ENCODE results near the gene CAP1. TPM values are rescaled to one million over a fixed set of nuclear protein-coding genes. Genes with fewer than 3 reads are reported as not detected.
A peak's percentile ranks its signal among the peaks of the same experiment; 100 is the strongest.

Gene CAP1
- polyA plus RNA-seq, 2 of the 4 experiments (the other 2 are of a cell fraction) = 267 to 274 TPM

GRCh38 chr1:40059960-40060750, 19.6 kb downstream of the CAP1 start:
- no peak for FAIRE-seq
- ChIA-PET POLR2A (no interaction called here), CTCF (interaction anchor here (0.6 to 2.0 kb wide), 5 partner anchors 18 to 243 kb away, joined by 3 to 5 read pairs (median 4); no protein-coding TSS in a partner anchor)

GRCh38 chr1:40064797-40065499, 24.4 kb downstream of the CAP1 start:
- CTCF ChIA-PET = interaction anchor here (0.6 to 1.4 kb wide), 3 partner anchors 10 to 242 kb away, joined by 3 to 4 read pairs (median 3); no protein-coding TSS in a partner anchor
- no peak for DNase-seq (ENCODE audit: low read depth in 1 of 2, low spot score in 1 of 2)

More at GRCh38 chr1:40059960-40060750, 19.6 kb downstream of the CAP1 start:
- H3K4me3 ChIP-seq = no peak overlapping the region
- DNase-seq (ENCODE audit: low read depth in 1 of 2, low spot score in 1 of 2) (no peak), ATAC-seq (no peak)
- TF ChIP-seq MAZ (IDR thresholded peaks at IDR 0.05; ENCODE audit: borderline replicate concordance, low read depth, low read length) = no peak
- TF ChIP-seq MAFK (IDR thresholded peaks at IDR 0.05; ENCODE audit: partially characterized antibody) = peak; percentile 20
- H3K4me2 ChIP-seq = no peak overlapping the region
- H3K27ac ChIP-seq = peak overlapping the region in 1 of 2 experiments; percentile 4; a peak in 1 of 6 replicates
- whole genome bisulfite sequencing (ENCODE audit: missing lambda C conversion rate) = 86% methylated on average over 7 of the region's 7 CpGs
- peaks cover 18% of the 10 kb centered on the region for H3K4me1 ChIP-seq
- H3K9me3 ChIP-seq = no peaks in the 10 kb centered on the region

GRCh38 chr1:40067023-40067422, 26.5 kb downstream of the CAP1 start:
- no peak overlapping the region for H3K4me3 ChIP-seq
- no peak overlapping the region for H3K4me2 ChIP-seq
- no peak for ATAC-seq
- peaks cover 3% of the 10 kb centered on the region; the same call in 1 of the 3 replicates for H3K4me1 ChIP-seq
- no peak for DNase-seq (ENCODE audit: low read depth in 1 of 2, low spot score in 1 of 2)
- H3K9me3 ChIP-seq = no peaks in the 10 kb centered on the region
- no peak overlapping the region for H3K27ac ChIP-seq
- POLR2A ChIA-PET = no interaction called here
- FAIRE-seq = no peak
- 90% methylated on average over 2 of the region's 2 CpGs for WGBS (ENCODE audit: missing lambda C conversion rate)
- CTCF ChIA-PET = interaction anchor here (1.2 kb wide), 1 partner anchor 148 kb away, joined by 3 read pairs; no protein-coding TSS in a partner anchor
- TF ChIP-seq NR3C1 (IDR thresholded peaks at IDR 0.05) = no peak
- no peak for TF ChIP-seq EP300 (IDR thresholded peaks at IDR 0.05)
- no peak for TF ChIP-seq CBX8 (IDR thresholded peaks at IDR 0.05)
- TF ChIP-seq HOXA7 (CRISPR knock-in tag; IDR thresholded peaks at IDR 0.05) = no peak
- no peak for TF ChIP-seq CHD2 (IDR thresholded peaks at IDR 0.05; ENCODE audit: low read length, partially characterized antibody)
- no peak for TF ChIP-seq KDM5A (IDR thresholded peaks at IDR 0.05)
- TF ChIP-seq RNF2 (IDR thresholded peaks at IDR 0.05; ENCODE audit: borderline replicate concordance, low read depth) = no peak
- TF ChIP-seq USF2 (IDR thresholded peaks at IDR 0.05) = no peak
- no peak for TF ChIP-seq FOSB (CRISPR knock-in tag; IDR thresholded peaks at IDR 0.05)
- TF ChIP-seq HEYL (CRISPR knock-in tag; IDR thresholded peaks at IDR 0.05) = no peak
- TF ChIP-seq E2F6 (IDR thresholded peaks at IDR 0.05; ENCODE audit: borderline replicate concordance, low read depth) = no peak
- no peak for TF ChIP-seq FOXS1 (CRISPR knock-in tag; IDR thresholded peaks at IDR 0.05)
- no peak for TF ChIP-seq BHLHE40 (IDR thresholded peaks at IDR 0.05; ENCODE audit: low read depth, low read length)
- no peak for TF ChIP-seq CEBPB (IDR thresholded peaks at IDR 0.05)
- no peak for TF ChIP-seq SMC3 (IDR thresholded peaks at IDR 0.05)

More at GRCh38 chr1:40064797-40065499, 24.4 kb downstream of the CAP1 start:
- FAIRE-seq = no peak
- no peak for ATAC-seq
- no peak overlapping the region for H3K27ac ChIP-seq
- POLR2A ChIA-PET = no interaction called here
- H3K4me3 ChIP-seq = no peak overlapping the region
- no peak for TF ChIP-seq HES2 (IDR thresholded peaks at IDR 0.05)
- TF ChIP-seq CTCF (IDR thresholded peaks at IDR 0.05) = no peak
- TF ChIP-seq HOXA7 (CRISPR knock-in tag; IDR thresholded peaks at IDR 0.05) = no peak
- TF ChIP-seq FOSL2 (IDR thresholded peaks at IDR 0.05) = no peak
- no peak for TF ChIP-seq FOSL2 (CRISPR knock-in tag; IDR thresholded peaks at IDR 0.05)
- TF ChIP-seq KDM1A (IDR thresholded peaks at IDR 0.05; ENCODE audit: low read depth) = no peak
- TF ChIP-seq JUNB (IDR thresholded peaks at IDR 0.05) = no peak
- no peak for TF ChIP-seq E2F6 (IDR thresholded peaks at IDR 0.05; ENCODE audit: borderline replicate concordance, low read depth)
- no peak for TF ChIP-seq SMC3 (IDR thresholded peaks at IDR 0.05)
- no peak for TF ChIP-seq CEBPB (IDR thresholded peaks at IDR 0.05)
- TF ChIP-seq RARB (CRISPR knock-in tag; IDR thresholded peaks at IDR 0.05) = no peak
- no peak for TF ChIP-seq SREBF2 (IDR thresholded peaks at IDR 0.05)
- H3K4me1 ChIP-seq = peaks cover 3% of the 10 kb centered on the region; the same call in 1 of the 3 replicates
- H3K4me2 ChIP-seq = no peak overlapping the region
- no peaks in the 10 kb centered on the region for H3K9me3 ChIP-seq
- WGBS (ENCODE audit: missing lambda C conversion rate) = 94% methylated on average over 2 of the region's 2 CpGs
